Cardiac muscle cell (in vitro differentiated cells and primary cell): ENCODE results near the gene GABRD. TPM values are rescaled to one million over a fixed set of nuclear protein-coding genes. Genes with fewer than 3 reads are reported as not detected.

Experiments
- DNase-seq, 2 donors: peaks; one replicate each; pipeline versions ENCODE4 v3.0.0 to v3.0.0-alpha.2; 2010 to 2017; ENCODE audit warnings: low read depth in 1 of 2, low spot score in 1 of 2
- H3K27ac ChIP-seq: fragments of 200-600 bp; sonication (generic); 2 replicates; pipeline ENCODE4 v1.5.1; 2016
- H3K27me3 ChIP-seq: fragments of 200-600 bp; sonication (generic); 2 replicates; pipeline ENCODE4 v1.6.0; 2016; ENCODE audit warnings: control low read depth
- H3K36me3 ChIP-seq: fragments of 200-600 bp; sonication (generic); 2 replicates; pipeline ENCODE4 v1.5.1; 2016; ENCODE audit warnings: control low read depth
- H3K4me1 ChIP-seq: fragments of 200-600 bp; sonication (generic); 2 replicates; pipeline ENCODE4 v1.8.1; 2017; ENCODE audit warnings: low read depth, mild to moderate bottlenecking, mixed run types
- H3K4me3 ChIP-seq: fragments of 200-600 bp; sonication (generic); 2 replicates; pipeline ENCODE4 v1.5.1; 2016; ENCODE audit warnings: mild to moderate bottlenecking
- H3K9me3 ChIP-seq: fragments of 200-600 bp; sonication (generic); 2 replicates; pipeline ENCODE4 v1.5.1; 2017; ENCODE audit warnings: low read depth, mild to moderate bottlenecking, control low read depth
- polyA plus RNA-seq: library from polyadenylated mRNA; unstranded; fragments of >200 nt; fragmentation: Nextera tagmentation; extraction: Ambion mirVana; gene quantifications from 2 replicates; pipeline ENCODE4 v1.2.1, GENCODE V29; 2016
- total RNA-seq: library from RNA; depleted of rRNA; stranded (reverse); fragments of >200 nt; gene quantifications from 2 replicates; pipeline ENCODE4 v1.2.3, GENCODE V29; 2016
- TF ChIP-seq, protein P1 (sequence below): IDR thresholded peaks from 2 replicates; pipeline ENCODE4 v1.5.1; 2012; ENCODE audit warnings: low read depth, mild to moderate bottlenecking, low read length

GABRD gene, protein sequence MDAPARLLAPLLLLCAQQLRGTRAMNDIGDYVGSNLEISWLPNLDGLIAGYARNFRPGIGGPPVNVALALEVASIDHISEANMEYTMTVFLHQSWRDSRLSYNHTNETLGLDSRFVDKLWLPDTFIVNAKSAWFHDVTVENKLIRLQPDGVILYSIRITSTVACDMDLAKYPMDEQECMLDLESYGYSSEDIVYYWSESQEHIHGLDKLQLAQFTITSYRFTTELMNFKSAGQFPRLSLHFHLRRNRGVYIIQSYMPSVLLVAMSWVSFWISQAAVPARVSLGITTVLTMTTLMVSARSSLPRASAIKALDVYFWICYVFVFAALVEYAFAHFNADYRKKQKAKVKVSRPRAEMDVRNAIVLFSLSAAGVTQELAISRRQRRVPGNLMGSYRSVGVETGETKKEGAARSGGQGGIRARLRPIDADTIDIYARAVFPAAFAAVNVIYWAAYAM
- total RNA-seq: not detected in 2 replicates
- polyA plus RNA-seq: not detected in 2 replicates

DNA sequence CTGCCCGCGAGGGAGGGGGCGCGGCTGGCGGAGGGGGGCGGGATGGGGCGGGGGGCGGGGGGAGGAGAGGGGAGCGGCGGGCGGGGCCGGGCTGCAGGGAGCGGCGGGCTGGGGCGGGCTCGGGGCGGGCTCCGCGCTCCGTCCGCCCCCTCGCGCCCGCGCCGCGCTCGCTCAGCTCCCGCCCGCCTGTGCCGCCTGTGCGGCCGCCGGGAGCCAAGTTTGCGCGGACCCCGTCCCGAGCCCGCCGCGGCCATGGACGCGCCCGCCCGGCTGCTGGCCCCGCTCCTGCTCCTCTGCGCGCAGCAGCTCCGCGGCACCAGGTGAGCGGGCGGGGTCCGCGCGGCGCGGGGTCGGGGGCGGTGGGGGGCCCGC is at the start of gene GABRD:
TSS of gene GABRD (plus strand) at position 174 of the 372 bp plus-strand sequence. CDS start at position 253, 79 bp downstream.
- peaks cover 77% of the 10 kb centered on the region for H3K27me3 ChIP-seq
- H3K4me3 ChIP-seq: peak within 1 kb of the TSS; percentile 25
- H3K36me3 ChIP-seq: no peaks in the 10 kb centered on the region
- H3K27ac ChIP-seq: no peak within 1 kb of the TSS
- no peaks in the 10 kb centered on the region for H3K4me1 ChIP-seq
- DNase-seq: peak; percentile 30 to 62
- TF ChIP-seq, protein P1, sequence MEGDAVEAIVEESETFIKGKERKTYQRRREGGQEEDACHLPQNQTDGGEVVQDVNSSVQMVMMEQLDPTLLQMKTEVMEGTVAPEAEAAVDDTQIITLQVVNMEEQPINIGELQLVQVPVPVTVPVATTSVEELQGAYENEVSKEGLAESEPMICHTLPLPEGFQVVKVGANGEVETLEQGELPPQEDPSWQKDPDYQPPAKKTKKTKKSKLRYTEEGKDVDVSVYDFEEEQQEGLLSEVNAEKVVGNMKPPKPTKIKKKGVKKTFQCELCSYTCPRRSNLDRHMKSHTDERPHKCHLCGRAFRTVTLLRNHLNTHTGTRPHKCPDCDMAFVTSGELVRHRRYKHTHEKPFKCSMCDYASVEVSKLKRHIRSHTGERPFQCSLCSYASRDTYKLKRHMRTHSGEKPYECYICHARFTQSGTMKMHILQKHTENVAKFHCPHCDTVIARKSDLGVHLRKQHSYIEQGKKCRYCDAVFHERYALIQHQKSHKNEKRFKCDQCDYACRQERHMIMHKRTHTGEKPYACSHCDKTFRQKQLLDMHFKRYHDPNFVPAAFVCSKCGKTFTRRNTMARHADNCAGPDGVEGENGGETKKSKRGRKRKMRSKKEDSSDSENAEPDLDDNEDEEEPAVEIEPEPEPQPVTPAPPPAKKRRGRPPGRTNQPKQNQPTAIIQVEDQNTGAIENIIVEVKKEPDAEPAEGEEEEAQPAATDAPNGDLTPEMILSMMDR: no peak
- H3K9me3 ChIP-seq: no peaks in the 10 kb centered on the region

DNA sequence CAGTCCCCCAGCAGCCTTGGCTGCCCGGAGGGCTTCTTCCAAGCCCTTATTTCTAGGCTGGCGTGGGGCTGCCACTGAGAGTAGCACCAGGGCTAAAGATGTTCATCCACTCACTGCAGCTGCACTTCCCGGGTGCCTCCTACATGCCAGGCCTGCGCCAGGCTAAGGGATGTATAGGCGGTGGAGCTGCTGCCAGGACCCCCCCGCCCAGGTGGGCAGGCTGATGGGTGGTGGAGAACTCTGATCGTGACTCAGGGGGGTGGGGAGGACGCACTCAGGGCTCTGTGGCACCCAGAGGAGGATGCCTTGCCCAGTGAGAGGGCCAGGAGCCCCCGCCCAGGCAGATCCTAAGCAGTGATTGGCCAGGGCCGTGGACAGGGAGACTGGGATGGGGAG is 49.6 kb upstream of the GABRD start:
- Histone ChIP-seq H3K4me1 (no peaks in the 10 kb centered on the region), H3K36me3 (no peaks in the 10 kb centered on the region), H3K27ac (no peak overlapping the region), H3K27me3 (no peaks in the 10 kb centered on the region), H3K4me3 (no peak overlapping the region), H3K9me3 (no peaks in the 10 kb centered on the region)
- no peak for DNase-seq
- TF ChIP-seq, protein P1: no peak

DNA sequence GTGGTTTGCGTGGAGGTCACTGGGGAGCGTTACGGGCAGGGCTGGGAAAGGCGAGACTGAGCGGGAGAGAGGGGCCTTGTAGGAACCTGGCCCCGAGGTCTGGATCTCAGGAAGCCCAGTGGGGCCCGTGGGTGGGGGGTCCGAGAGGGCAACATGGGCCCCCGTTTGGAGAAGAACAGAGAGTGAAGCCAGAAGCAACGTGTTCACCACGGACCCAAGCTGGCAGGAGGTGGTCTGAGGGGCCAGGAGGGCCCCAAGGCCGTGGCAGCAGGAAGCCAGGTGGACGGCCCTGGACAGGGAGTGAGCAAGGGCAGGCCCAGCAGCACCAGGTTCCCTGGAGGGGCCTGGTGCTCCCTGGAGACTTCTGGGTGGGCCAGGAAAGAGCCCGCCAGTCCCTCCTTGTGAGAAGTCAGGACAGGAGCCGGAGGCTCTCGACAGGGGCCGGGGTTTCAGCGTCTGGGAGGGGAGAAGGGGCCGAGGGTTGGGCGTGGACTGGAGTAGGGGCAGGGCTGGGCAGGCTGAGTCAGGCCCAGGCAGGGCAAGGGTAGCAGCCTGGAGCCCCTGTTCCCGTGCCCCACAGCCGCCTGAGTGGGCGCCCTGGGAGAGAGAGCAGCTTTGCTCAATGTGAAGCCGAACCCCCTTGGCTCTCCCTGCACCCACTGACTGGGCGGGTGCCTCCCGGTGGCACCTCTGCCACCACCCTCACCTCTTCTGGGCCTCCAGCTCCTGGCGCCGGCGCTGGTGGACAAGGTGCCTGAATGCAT is 49.0 kb upstream of the GABRD start:
- Histone ChIP-seq H3K9me3 (no peaks in the 10 kb centered on the region), H3K4me3 (no peak overlapping the region), H3K27me3 (no peaks in the 10 kb centered on the region), H3K4me1 (no peaks in the 10 kb centered on the region), H3K36me3 (no peaks in the 10 kb centered on the region), H3K27ac (no peak overlapping the region)
- no peak for DNase-seq
- TF ChIP-seq, protein P1: no peak

DNA sequence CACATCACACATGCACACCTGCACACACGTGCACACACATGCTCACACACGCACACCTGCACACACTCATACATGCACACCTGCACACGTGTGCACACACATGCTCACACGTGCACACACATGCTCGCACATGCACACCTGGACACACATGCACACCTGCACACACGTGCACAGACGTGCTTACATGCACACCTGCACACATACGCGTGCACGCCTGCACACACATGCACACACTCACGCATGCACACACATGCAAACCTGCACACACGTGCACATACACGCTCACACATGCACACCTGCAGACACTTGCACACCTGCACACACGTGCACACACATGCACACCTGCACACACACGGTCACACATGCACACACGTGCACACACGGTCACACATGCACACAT is 48.1 kb upstream of the GABRD start:
- H3K27me3 ChIP-seq: no peaks in the 10 kb centered on the region
- TF ChIP-seq, protein P1: no peak

DNA sequence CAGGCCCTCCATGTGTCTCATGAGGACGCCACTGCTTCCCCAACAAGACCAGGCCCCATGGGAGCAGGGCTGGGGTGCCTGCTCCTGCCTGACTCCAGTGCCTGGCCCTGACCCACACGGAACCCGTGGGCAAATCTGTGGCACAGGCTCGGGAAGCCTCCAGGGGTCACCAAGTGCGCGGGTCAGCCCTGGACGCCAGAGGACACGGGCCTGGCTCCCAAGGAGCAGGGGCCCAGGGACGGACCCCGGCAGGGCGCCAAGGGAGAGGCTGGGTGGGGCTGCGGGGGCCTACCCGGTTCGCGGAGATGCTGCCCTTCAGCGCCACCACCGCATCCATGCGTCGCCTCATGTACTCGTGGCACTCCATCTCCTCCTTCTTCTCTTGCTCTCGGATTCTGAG is 47.5 kb upstream of the GABRD start:
- Histone ChIP-seq H3K27ac (no peak overlapping the region), H3K36me3 (no peaks in the 10 kb centered on the region), H3K4me3 (no peak overlapping the region), H3K4me1 (no peaks in the 10 kb centered on the region), H3K27me3 (no peaks in the 10 kb centered on the region), H3K9me3 (no peaks in the 10 kb centered on the region)
- TF ChIP-seq, protein P1: no peak
- no peak for DNase-seq

More for the DNA sequence above, 48.1 kb upstream of the GABRD start:
- H3K4me3 ChIP-seq: no peak overlapping the region
- H3K9me3 ChIP-seq: no peaks in the 10 kb centered on the region
- no peaks in the 10 kb centered on the region for H3K36me3 ChIP-seq
- H3K27ac ChIP-seq: no peak overlapping the region
- no peak for DNase-seq
- no peaks in the 10 kb centered on the region for H3K4me1 ChIP-seq
